ENCODE results near the gene KLRC1. TPM values are rescaled to one million over a fixed set of nuclear protein-coding genes. Genes with fewer than 3 reads are reported as not detected.
"Not testable (repeated sequence)": the region's sequence is repeated elsewhere in the genome, so short reads cannot be mapped to it uniquely, and the experiment has no call there.

KLRC1 gene
- total RNA-seq = not detected in 2 replicates
- long read RNA-seq = 0 reads

DNA sequence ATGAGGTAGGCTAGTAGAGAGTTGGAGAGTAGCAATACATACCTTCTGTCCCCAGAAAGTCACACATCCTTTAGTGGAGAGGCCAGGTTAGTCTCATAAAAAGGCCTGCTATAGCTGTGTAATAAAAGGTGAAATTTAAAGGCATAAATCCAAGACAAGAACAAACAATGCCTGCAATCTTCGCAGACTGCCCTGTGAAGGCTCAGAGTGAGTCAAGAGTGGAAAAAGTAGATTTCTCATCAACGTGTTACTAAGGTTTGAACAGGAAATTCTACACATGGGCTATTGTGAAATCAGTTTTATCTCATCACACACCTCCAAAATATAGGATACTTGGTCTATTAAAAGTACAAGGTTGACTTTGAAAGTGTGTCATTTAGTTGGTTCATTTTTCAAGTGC lies at the start of gene KLRC1:
Gene KLRC1, minus strand, starts transcription at position 222 of the 400 bp plus-strand sequence. CDS start 2,221 bp downstream, outside the sequence.
- Mint-ChIP-seq H3K4me1 (no peaks in the 10 kb centered on the region), H3K4me3 (no peak within 1 kb of the TSS), H3K36me3 (ENCODE audit: low read depth) (peaks cover 3% of the 10 kb centered on the region), H3K27me3 (ENCODE audit: low read depth) (no peaks in the 10 kb centered on the region), H3K27ac (ENCODE audit: unreplicated experiment) (no peak within 1 kb of the TSS), H3K9me3 (peaks cover 20% of the 10 kb centered on the region)
- TF ChIP-seq, protein P1, sequence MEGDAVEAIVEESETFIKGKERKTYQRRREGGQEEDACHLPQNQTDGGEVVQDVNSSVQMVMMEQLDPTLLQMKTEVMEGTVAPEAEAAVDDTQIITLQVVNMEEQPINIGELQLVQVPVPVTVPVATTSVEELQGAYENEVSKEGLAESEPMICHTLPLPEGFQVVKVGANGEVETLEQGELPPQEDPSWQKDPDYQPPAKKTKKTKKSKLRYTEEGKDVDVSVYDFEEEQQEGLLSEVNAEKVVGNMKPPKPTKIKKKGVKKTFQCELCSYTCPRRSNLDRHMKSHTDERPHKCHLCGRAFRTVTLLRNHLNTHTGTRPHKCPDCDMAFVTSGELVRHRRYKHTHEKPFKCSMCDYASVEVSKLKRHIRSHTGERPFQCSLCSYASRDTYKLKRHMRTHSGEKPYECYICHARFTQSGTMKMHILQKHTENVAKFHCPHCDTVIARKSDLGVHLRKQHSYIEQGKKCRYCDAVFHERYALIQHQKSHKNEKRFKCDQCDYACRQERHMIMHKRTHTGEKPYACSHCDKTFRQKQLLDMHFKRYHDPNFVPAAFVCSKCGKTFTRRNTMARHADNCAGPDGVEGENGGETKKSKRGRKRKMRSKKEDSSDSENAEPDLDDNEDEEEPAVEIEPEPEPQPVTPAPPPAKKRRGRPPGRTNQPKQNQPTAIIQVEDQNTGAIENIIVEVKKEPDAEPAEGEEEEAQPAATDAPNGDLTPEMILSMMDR (conservative IDR thresholded peaks at IDR 0.05) = no peak
- DNase-seq (ENCODE audit: low read depth, low spot score) = no peak

DNA sequence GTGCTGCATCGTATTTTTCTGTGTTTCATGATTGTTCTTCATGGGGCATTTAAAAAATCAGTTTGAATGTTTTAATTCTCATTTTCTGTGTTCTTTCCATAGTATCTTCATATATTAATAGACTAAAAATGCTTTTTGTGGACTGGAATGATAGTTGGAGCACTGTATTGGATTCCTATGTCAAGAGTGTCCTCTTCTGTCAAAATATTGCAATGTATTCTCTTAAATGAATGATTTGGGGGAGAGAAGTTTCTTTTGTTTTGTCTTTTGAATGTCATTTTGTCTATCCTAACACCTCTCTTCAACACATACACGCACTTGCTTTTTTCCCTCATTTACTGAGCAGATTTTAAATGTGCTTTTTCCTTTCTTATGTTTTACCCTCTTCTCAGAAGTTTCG lies 47.9 kb upstream of the KLRC1 start:
- no peaks in the 10 kb centered on the region for H3K4me1 Mint-ChIP-seq
- no peak for DNase-seq (ENCODE audit: low read depth, low spot score)
- peak overlapping the region; percentile 14 for H3K27ac Mint-ChIP-seq (ENCODE audit: unreplicated experiment)
- peaks cover 28% of the 10 kb centered on the region for H3K27me3 Mint-ChIP-seq (ENCODE audit: low read depth)
- H3K36me3 Mint-ChIP-seq (ENCODE audit: low read depth) = no peaks in the 10 kb centered on the region
- TF ChIP-seq, protein P1 (conservative IDR thresholded peaks at IDR 0.05) = no peak
- H3K9me3 Mint-ChIP-seq = peaks cover 2% of the 10 kb centered on the region
- H3K4me3 Mint-ChIP-seq = no peak overlapping the region

DNA sequence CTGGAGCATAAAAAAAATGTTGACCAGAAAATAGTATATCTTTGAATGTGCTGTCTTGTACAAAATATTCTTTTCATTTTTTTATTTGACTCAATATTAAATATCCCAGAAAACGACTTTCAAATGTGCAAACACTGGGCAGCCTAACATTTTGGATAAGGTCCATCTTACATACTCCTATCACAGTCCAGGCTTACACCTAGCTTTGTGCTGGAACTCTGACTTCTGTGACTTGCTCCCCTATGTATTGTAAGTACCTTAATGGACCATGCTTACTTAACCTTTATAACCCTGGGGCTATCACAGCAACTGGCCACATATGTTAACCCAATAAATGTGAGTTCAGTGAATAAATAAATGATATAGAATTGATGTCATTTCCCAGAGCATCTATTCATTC lies 44.9 kb upstream of the KLRC1 start:
- H3K4me1 Mint-ChIP-seq = no peaks in the 10 kb centered on the region
- peaks cover 4% of the 10 kb centered on the region for H3K9me3 Mint-ChIP-seq
- TF ChIP-seq, protein P1 (conservative IDR thresholded peaks at IDR 0.05) = no peak
- H3K36me3 Mint-ChIP-seq (ENCODE audit: low read depth) = no peaks in the 10 kb centered on the region
- H3K27ac Mint-ChIP-seq (ENCODE audit: unreplicated experiment) = no peak overlapping the region
- no peak overlapping the region for H3K4me3 Mint-ChIP-seq
- no peak for DNase-seq (ENCODE audit: low read depth, low spot score)
- H3K27me3 Mint-ChIP-seq (ENCODE audit: low read depth) = peaks cover 33% of the 10 kb centered on the region

DNA sequence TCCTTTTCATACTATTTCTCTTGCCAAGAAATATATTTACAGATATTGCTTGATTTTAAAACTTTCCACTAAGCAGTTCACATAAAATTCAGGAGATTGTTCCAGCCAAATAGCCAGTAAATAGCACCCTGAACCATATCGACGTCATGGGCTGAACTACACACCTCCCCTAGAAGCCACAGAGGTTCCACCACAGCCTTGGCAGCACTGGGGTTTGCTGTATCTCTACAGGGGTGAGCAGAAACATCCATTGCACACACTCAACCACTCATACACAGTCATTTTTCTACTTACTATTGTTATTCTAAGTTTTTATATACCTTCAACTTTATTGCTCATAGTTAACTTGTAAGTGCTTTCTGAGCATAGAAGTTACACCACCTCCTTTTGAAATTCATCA lies 44.4 kb upstream of the KLRC1 start:
- DNase-seq (ENCODE audit: low read depth, low spot score) = no peak
- Mint-ChIP-seq H3K27me3 (ENCODE audit: low read depth) (peaks cover 33% of the 10 kb centered on the region), H3K27ac (ENCODE audit: unreplicated experiment) (no peak overlapping the region), H3K36me3 (ENCODE audit: low read depth) (no peaks in the 10 kb centered on the region), H3K4me1 (no peaks in the 10 kb centered on the region), H3K9me3 (peaks cover 3% of the 10 kb centered on the region), H3K4me3 (no peak overlapping the region)
- TF ChIP-seq, protein P1 (conservative IDR thresholded peaks at IDR 0.05) = no peak

DNA sequence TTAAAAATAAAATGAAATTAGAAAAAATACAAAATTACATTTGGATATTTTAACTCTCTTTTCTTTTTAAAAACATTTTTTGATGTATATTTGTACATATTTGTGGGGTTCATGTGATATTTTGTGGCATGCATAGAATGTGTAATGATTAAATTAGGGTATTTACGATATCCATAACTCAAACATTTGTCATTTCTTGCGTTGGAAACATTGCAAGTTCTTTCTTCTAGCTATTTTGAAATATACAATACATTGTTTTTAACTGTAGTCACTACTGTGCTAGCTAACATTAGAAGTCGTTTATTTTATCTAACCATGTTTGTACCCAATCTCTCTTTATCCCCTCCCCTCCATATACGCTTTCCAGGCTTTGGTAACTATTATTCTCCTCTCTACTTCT lies 38.6 kb upstream of the KLRC1 start:
- H3K36me3 Mint-ChIP-seq (ENCODE audit: low read depth) = no peaks in the 10 kb centered on the region
- H3K4me3 Mint-ChIP-seq = no peak overlapping the region
- DNase-seq (ENCODE audit: low read depth, low spot score) = no peak
- H3K9me3 Mint-ChIP-seq = peaks cover 8% of the 10 kb centered on the region
- H3K27me3 Mint-ChIP-seq (ENCODE audit: low read depth) = peaks cover 10% of the 10 kb centered on the region
- TF ChIP-seq, protein P1 (conservative IDR thresholded peaks at IDR 0.05) = no peak
- no peaks in the 10 kb centered on the region for H3K4me1 Mint-ChIP-seq
- H3K27ac Mint-ChIP-seq (ENCODE audit: unreplicated experiment) = no peak overlapping the region

DNA sequence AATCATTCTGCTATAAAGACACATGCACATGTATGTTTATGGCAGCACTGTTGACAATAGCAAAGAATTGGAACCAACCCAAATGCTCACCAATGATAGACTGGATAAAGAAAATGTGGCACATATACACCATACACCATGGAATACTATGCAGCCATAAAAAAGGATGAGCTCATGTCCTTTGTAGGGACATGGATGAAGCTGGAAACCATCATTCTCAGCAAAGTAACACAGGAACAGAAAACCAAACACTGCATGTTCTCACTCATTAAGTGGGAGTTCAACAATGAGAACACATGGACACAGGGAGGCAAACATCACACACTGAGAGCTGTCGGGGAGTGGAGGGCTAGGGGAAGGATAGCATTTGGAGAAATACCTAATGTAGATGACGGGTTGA lies 34.2 kb upstream of the KLRC1 start:
- peaks cover 11% of the 10 kb centered on the region for H3K9me3 Mint-ChIP-seq
- not testable (repeated sequence) for H3K36me3 Mint-ChIP-seq (ENCODE audit: low read depth); H3K4me3 Mint-ChIP-seq; H3K27ac Mint-ChIP-seq (ENCODE audit: unreplicated experiment); DNase-seq (ENCODE audit: low read depth, low spot score); H3K4me1 Mint-ChIP-seq; H3K27me3 Mint-ChIP-seq (ENCODE audit: low read depth)

DNA sequence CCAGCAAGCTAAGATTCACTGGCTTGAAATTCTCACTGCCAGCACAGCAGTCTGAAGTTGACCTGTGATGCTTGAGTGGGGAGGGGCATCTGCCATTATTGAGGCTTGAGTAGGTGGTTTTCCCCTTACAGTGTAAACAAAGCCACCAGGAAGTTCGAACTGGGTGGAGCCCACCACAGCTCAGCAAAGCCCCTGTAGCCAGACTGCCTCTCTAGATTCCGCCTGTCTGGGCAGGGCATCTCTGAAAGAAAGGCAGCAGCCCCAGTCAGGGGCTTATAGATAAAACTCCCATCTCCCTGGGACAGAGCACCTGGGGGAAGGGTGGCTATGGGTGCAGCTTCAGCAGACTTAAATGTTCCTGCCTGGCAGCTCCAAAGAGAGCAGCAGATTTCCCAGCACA lies 28.7 kb upstream of the KLRC1 start:
- H3K36me3 Mint-ChIP-seq (ENCODE audit: low read depth); H3K4me1 Mint-ChIP-seq; H3K27ac Mint-ChIP-seq (ENCODE audit: unreplicated experiment); H3K4me3 Mint-ChIP-seq; H3K27me3 Mint-ChIP-seq (ENCODE audit: low read depth); H3K9me3 Mint-ChIP-seq; DNase-seq (ENCODE audit: low read depth, low spot score): not testable (repeated sequence)

DNA sequence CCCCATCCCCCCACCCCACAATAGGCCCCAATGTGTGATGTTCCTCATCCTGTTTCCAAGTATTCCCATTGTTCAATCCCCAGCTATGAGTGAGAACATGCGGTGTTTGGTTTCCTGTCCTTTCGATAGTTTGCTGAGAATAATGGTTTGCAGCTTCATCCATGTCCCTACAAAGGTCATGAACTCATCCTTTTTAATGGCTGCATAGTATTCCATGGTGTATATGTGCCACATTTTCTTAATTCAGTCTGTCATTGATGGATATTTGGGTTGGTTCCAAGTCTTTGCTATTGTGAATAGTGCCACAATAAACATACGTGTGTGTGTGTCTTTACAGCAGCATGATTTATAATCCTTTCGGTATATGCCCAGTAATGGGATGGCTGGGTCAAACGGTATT lies 19.6 kb upstream of the KLRC1 start:
- H3K9me3 Mint-ChIP-seq; H3K4me3 Mint-ChIP-seq; H3K4me1 Mint-ChIP-seq; H3K36me3 Mint-ChIP-seq (ENCODE audit: low read depth); DNase-seq (ENCODE audit: low read depth, low spot score); H3K27me3 Mint-ChIP-seq (ENCODE audit: low read depth); H3K27ac Mint-ChIP-seq (ENCODE audit: unreplicated experiment): not testable (repeated sequence)
